ENCODE data around the gene SLC22A8. TPM values are rescaled to one million over a fixed set of nuclear protein-coding genes. Genes with fewer than 3 reads are reported as not detected.
"Not testable (repeated sequence)": the region's sequence is repeated elsewhere in the genome, so short reads cannot be mapped to it uniquely, and the experiment has no call there.

The SLC22A8 gene, protein sequence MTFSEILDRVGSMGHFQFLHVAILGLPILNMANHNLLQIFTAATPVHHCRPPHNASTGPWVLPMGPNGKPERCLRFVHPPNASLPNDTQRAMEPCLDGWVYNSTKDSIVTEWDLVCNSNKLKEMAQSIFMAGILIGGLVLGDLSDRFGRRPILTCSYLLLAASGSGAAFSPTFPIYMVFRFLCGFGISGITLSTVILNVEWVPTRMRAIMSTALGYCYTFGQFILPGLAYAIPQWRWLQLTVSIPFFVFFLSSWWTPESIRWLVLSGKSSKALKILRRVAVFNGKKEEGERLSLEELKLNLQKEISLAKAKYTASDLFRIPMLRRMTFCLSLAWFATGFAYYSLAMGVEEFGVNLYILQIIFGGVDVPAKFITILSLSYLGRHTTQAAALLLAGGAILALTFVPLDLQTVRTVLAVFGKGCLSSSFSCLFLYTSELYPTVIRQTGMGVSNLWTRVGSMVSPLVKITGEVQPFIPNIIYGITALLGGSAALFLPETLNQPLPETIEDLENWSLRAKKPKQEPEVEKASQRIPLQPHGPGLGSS
- not detected for total RNA-seq

DNA sequence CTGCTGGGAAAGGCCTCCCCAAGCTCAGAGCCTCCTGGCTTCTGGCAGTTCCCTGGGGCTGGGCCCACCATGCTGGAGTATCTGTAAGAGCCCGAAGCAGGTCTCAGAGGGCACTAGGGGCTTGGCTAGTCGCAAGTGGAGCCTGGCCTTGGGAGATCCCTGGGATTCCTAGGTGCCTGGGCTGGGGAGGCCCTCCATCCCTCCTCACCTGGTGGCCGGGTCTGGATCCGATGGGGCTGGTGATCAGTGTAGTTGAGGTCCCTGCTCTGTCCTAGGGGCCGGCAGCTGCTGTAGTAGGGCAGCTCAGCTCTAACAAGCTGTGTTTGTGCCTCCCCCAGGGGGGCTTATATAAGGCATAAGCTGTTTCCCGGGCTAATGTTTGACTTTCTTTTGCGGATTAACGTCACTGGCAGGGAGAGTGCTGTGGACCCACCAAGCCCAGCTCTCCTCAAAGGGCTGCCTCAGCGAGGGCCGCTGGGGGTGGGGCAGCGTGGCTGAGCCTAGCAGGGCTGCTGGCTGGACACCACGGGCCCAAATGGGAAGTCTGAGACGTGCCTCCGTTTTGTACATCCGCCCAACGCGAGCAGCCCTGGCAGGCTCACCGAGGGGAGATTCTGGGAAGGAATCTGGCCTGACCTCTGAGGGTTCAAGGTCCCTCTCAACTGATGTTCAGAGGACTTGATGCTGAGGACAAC is at the start of gene SLC22A8:
Gene SLC22A8, minus strand, starts transcription at position 321 of the 695 bp plus-strand sequence. CDS start 883 bp downstream, outside the sequence.
- Histone ChIP-seq H3K9me3 (no peaks in the 10 kb centered on the region), H3K4me1 (no peaks in the 10 kb centered on the region), H3K27ac (no peak within 1 kb of the TSS), H3K27me3 (no peaks in the 10 kb centered on the region), H3K36me3 (replicated peaks in 1 of 2; ENCODE audit: insufficient read depth in 1 of 2, low read depth in 2 of 2) (no peaks in the 10 kb centered on the region), H3K4me3 (no peak within 1 kb of the TSS)
- no peak for DNase-seq
- TF ChIP-seq, protein P1, sequence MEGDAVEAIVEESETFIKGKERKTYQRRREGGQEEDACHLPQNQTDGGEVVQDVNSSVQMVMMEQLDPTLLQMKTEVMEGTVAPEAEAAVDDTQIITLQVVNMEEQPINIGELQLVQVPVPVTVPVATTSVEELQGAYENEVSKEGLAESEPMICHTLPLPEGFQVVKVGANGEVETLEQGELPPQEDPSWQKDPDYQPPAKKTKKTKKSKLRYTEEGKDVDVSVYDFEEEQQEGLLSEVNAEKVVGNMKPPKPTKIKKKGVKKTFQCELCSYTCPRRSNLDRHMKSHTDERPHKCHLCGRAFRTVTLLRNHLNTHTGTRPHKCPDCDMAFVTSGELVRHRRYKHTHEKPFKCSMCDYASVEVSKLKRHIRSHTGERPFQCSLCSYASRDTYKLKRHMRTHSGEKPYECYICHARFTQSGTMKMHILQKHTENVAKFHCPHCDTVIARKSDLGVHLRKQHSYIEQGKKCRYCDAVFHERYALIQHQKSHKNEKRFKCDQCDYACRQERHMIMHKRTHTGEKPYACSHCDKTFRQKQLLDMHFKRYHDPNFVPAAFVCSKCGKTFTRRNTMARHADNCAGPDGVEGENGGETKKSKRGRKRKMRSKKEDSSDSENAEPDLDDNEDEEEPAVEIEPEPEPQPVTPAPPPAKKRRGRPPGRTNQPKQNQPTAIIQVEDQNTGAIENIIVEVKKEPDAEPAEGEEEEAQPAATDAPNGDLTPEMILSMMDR (IDR thresholded peaks at IDR 0.05), result no peak
- no peak for TF ChIP-seq POLR2A (IDR thresholded peaks at IDR 0.05)
- intact Hi-C loops (cut with DNase I), result no loop called here
- 47 to 64% methylated on average over 8 to 18 of the region's 18 CpGs for WGBS, 2 donors
- ATAC-seq, result no peak

DNA sequence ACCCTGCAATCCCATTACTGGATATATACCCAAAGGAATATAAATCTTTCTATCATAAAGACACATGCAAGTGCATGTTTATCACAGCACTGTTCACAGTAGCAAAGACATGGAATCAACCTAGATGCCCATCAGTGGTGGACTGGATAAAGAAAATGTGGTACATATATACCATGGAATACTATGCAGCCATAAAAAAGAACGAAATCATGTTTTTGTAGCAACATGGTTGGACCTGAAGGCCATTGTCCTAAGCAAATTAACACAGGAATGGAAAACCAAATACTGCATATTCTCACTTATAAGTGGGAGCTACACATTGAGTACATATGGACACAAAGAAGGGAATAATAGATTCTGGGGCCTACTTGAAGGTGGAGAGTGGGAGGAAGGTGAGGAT is 30.6 kb upstream of the SLC22A8 start:
- H3K27ac ChIP-seq; DNase-seq; ATAC-seq; H3K4me3 ChIP-seq; H3K36me3 ChIP-seq (replicated peaks in 1 of 2; ENCODE audit: insufficient read depth in 1 of 2, low read depth in 2 of 2); intact Hi-C loops (cut with DNase I); H3K27me3 ChIP-seq; H3K9me3 ChIP-seq; H3K4me1 ChIP-seq: not testable (repeated sequence)
- 35 to 46% methylated on average over 1 of the region's 1 CpG for WGBS, 2 donors

DNA sequence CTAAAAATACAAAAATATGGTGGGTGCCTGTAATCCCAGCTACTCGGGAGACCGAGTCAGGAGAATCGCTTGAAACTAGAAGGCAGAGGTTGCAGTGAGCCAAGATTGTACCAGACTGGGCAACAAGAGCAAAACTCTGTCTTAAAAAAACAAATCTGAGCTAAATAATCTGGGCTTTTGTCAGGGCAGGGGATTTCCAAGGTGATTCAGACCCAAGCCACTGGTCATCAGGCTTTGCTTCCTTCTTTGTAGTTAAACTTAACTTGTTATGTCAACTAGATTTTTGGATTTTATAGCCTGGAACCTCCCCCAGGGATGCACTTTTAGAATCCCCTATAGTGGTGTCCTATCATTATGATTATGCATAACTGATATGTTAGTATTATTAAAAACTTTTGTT is 27.0 kb upstream of the SLC22A8 start:
- ATAC-seq, result no peak
- WGBS, 2 donors, result 89 to 90% methylated on average over 3 of the region's 3 CpGs
- Histone ChIP-seq H3K27ac (no peak overlapping the region), H3K36me3 (replicated peaks in 1 of 2; ENCODE audit: insufficient read depth in 1 of 2, low read depth in 2 of 2) (no peaks in the 10 kb centered on the region), H3K4me1 (no peaks in the 10 kb centered on the region), H3K9me3 (no peaks in the 10 kb centered on the region), H3K4me3 (no peak overlapping the region), H3K27me3 (no peaks in the 10 kb centered on the region)
- no peak for DNase-seq
- TF ChIP-seq, protein P1 (IDR thresholded peaks at IDR 0.05), result no peak
- no peak for TF ChIP-seq POLR2A (IDR thresholded peaks at IDR 0.05)
- intact Hi-C loops (cut with DNase I), result no loop called here

DNA sequence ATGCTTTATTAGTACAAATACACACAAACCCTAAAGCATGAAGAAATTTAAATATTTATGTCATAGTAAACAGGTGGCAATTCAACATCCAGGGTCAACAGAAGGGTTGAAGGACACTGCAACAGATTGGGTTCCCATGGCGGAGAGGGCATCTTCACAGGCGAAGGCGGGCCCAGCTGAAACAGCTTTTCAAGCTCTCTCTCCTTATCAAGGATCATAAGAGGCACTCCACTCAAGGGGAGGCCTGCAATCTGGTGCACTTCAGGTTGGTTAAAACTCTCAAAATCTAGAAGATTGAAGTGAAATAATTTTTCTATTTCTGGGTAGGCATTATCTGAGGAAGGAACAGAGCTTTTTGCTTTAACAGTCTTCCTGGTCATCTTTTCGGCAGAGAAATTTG is 16.8 kb upstream of the SLC22A8 start:
- intact Hi-C loops (cut with DNase I), result no loop called here
- H3K36me3 ChIP-seq (replicated peaks in 1 of 2; ENCODE audit: insufficient read depth in 1 of 2, low read depth in 2 of 2), result no peaks in the 10 kb centered on the region
- TF ChIP-seq, protein P1 (IDR thresholded peaks at IDR 0.05), result no peak
- no peak for TF ChIP-seq POLR2A (IDR thresholded peaks at IDR 0.05)
- DNase-seq (no peak), ATAC-seq (no peak)
- H3K9me3 ChIP-seq, result no peaks in the 10 kb centered on the region
- no peak overlapping the region for H3K27ac ChIP-seq
- WGBS, 2 donors, result 93 to 96% methylated on average over 4 of the region's 4 CpGs
- H3K4me3 ChIP-seq, result no peak overlapping the region
- H3K27me3 ChIP-seq, result no peaks in the 10 kb centered on the region
- no peaks in the 10 kb centered on the region for H3K4me1 ChIP-seq

Data from body of pancreas (tissue), 4 donors.